ENCODE results near the gene ADAMTS14. TPM values are rescaled to one million over a fixed set of nuclear protein-coding genes. Genes with fewer than 3 reads are reported as not detected.

The ADAMTS14 gene
- total RNA-seq, 1 experiment from 2014 or later, result 0.91 TPM

DNA sequence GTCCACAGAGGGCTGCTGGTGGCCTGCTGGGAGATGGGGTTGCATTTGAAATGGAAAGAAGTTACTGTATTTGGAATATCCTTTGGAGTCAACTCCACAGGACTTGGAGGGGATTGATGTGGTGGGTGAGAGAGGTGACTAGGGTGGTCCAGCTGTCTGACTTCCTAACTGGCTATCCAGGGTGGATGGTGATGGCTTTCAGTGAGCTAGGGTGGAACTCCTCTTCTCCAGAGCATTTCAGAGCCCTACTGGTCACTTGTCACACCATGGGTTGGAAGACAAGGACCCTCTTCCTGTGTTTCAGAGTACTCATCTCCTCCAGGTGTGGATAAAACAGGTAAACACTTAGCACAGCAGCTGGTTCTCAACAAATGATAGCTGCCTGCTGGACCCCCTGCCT lies 3.3 kb upstream of the ADAMTS14 start:
- Histone ChIP-seq H3K27ac (ENCODE audit: low read length) (no peak overlapping the region), H3K79me2 (ENCODE audit: low read length) (no peaks in the 10 kb centered on the region), H3K9ac (ENCODE audit: low read length) (no peak overlapping the region), H3F3A (ENCODE audit: low read length, unreplicated experiment) (no peaks in the 10 kb centered on the region), H3K27me3 (ENCODE audit: low read length) (no peaks in the 10 kb centered on the region), H3K36me3 (ENCODE audit: low read depth, low read length) (no peaks in the 10 kb centered on the region), H3K4me2 (ENCODE audit: low read length) (no peak overlapping the region), H3K9me2 (replicated peaks; ENCODE audit: low read length) (no peaks in the 10 kb centered on the region), H3K4me1 (ENCODE audit: insufficient read depth, low read length) (peaks cover 35% of the 10 kb centered on the region), H2AFZ (ENCODE audit: low read length) (no peak overlapping the region), H3K4me3 (ENCODE audit: low read length) (no peak overlapping the region), H4K20me1 (ENCODE audit: low read length) (no peaks in the 10 kb centered on the region), H3K9me3 (ENCODE audit: low read length) (no peaks in the 10 kb centered on the region)
- intact Hi-C loops (cut with micrococcal nuclease), result no loop called here
- no TSS peak for BruUV-seq (replicated peaks)
- no peak for DNase-seq
- no peak for ATAC-seq
- POLR2A ChIA-PET (ENCODE audit: unreplicated experiment), result no interaction called here
- CTCF ChIA-PET, result interaction anchor here (0.5 kb wide), 1 partner anchor 583 kb away, joined by 4 read pairs; no protein-coding TSS in a partner anchor
- TF ChIP-seq EZH2phosphoT487 (IDR thresholded peaks at IDR 0.05; ENCODE audit: borderline replicate concordance, low read length), result no peak
- TF ChIP-seq EZH2 (IDR thresholded peaks at IDR 0.05; ENCODE audit: low read length, unreplicated experiment), result no peak
- TF ChIP-seq, protein P1, sequence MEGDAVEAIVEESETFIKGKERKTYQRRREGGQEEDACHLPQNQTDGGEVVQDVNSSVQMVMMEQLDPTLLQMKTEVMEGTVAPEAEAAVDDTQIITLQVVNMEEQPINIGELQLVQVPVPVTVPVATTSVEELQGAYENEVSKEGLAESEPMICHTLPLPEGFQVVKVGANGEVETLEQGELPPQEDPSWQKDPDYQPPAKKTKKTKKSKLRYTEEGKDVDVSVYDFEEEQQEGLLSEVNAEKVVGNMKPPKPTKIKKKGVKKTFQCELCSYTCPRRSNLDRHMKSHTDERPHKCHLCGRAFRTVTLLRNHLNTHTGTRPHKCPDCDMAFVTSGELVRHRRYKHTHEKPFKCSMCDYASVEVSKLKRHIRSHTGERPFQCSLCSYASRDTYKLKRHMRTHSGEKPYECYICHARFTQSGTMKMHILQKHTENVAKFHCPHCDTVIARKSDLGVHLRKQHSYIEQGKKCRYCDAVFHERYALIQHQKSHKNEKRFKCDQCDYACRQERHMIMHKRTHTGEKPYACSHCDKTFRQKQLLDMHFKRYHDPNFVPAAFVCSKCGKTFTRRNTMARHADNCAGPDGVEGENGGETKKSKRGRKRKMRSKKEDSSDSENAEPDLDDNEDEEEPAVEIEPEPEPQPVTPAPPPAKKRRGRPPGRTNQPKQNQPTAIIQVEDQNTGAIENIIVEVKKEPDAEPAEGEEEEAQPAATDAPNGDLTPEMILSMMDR (conservative IDR thresholded peaks at IDR 0.05; ENCODE audit: low read depth, low read length), result no peak

DNA sequence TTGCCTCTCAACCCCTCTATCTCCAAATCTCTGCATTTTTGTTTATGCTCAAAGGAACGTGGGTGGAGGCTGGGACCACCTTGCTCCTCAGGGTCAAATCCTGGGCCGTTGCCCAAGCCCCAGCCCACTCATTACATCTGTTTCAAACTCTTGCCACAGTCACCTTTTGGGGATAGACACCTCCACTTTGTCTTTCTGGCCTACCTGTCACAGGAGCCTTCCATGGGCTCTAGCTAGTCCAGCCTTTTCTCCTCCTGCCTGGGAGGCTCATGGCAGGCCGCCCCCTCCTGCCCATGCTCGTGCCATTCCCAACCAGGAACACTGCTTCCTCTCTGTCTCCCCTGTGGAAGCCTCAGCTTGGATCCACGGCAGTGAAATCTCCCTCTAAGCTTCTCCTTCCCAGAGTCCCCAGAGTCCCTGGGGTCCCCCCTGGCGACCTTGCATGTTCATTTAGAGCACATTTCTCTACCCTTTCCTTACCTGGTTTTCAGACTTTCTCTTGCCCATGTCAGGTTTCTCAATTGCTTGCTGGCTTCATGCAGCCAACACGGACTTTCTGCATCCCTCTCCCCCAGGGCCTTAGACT lies 2.5 kb upstream of the ADAMTS14 start:
- no peaks in the 10 kb centered on the region for H3K79me2 ChIP-seq (ENCODE audit: low read length)
- no peaks in the 10 kb centered on the region for H3K9me3 ChIP-seq (ENCODE audit: low read length)
- no peaks in the 10 kb centered on the region for H3F3A ChIP-seq (ENCODE audit: low read length, unreplicated experiment)
- ATAC-seq (no peak), DNase-seq (no peak)
- no peak overlapping the region for H3K4me2 ChIP-seq (ENCODE audit: low read length)
- H4K20me1 ChIP-seq (ENCODE audit: low read length), result no peaks in the 10 kb centered on the region
- intact Hi-C loops (cut with micrococcal nuclease), result no loop called here
- no TSS peak for BruUV-seq (replicated peaks)
- no peak overlapping the region for H3K9ac ChIP-seq (ENCODE audit: low read length)
- ChIA-PET POLR2A (ENCODE audit: unreplicated experiment) (no interaction called here), CTCF (interaction anchor here (0.5 kb wide), 1 partner anchor 583 kb away, joined by 4 read pairs; no protein-coding TSS in a partner anchor)
- peaks cover 34% of the 10 kb centered on the region for H3K4me1 ChIP-seq (ENCODE audit: insufficient read depth, low read length)
- H3K27ac ChIP-seq (ENCODE audit: low read length), result no peak overlapping the region
- no peaks in the 10 kb centered on the region for H3K27me3 ChIP-seq (ENCODE audit: low read length)
- H3K4me3 ChIP-seq (ENCODE audit: low read length), result no peak overlapping the region
- no peak overlapping the region for H2AFZ ChIP-seq (ENCODE audit: low read length)
- TF ChIP-seq EZH2phosphoT487 (IDR thresholded peaks at IDR 0.05; ENCODE audit: borderline replicate concordance, low read length) (no peak), EZH2 (IDR thresholded peaks at IDR 0.05; ENCODE audit: low read length, unreplicated experiment) (no peak)
- TF ChIP-seq, protein P1 (conservative IDR thresholded peaks at IDR 0.05; ENCODE audit: low read depth, low read length), result no peak
- no peaks in the 10 kb centered on the region for H3K9me2 ChIP-seq (replicated peaks; ENCODE audit: low read length)
- H3K36me3 ChIP-seq (ENCODE audit: low read depth, low read length), result no peaks in the 10 kb centered on the region

DNA sequence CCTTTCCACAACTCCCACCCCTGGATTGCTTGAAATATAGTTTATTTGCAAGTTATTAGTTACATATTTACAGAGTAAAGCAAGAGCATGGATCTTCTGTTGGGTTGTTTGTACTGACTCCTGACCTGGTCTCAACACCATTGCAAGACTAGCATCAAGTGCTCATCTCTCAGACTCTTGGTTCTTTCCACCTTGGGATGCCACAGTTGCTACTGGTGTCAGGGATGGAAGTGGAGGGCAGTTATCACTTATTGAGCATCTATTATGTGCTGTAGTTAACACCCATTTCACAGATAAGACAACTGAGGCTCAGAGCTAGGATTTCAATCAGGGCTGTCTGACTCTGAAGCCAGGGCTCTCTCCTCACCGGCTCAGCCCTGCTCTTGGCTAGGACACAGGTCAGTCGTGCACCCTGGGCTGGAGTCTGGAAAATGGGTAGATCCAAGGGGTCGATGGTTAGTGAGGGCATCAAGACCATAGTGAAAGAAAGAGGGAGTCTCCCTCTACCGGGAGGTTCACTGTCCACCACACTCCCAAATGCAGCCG lies 614 bp upstream of the ADAMTS14 start:
- ATAC-seq, result no peak
- H3K9me2 ChIP-seq (replicated peaks; ENCODE audit: low read length), result no peaks in the 10 kb centered on the region
- no peaks in the 10 kb centered on the region for H4K20me1 ChIP-seq (ENCODE audit: low read length)
- intact Hi-C loops (cut with micrococcal nuclease), result no loop called here
- no peaks in the 10 kb centered on the region for H3K9me3 ChIP-seq (ENCODE audit: low read length)
- no peak overlapping the region for H3K27ac ChIP-seq (ENCODE audit: low read length)
- no peak for TF ChIP-seq EZH2 (IDR thresholded peaks at IDR 0.05; ENCODE audit: low read length, unreplicated experiment)
- TF ChIP-seq, protein P1 (conservative IDR thresholded peaks at IDR 0.05; ENCODE audit: low read depth, low read length), result peak; percentile 29; the same call in 1 of the 2 replicates
- H3K4me2 ChIP-seq (ENCODE audit: low read length), result peak overlapping the region; percentile 78
- no peak overlapping the region for H3K9ac ChIP-seq (ENCODE audit: low read length)
- peak overlapping the region; percentile 60 for H3K4me3 ChIP-seq (ENCODE audit: low read length)
- CTCF ChIA-PET, result interaction anchor here (0.7 kb wide), 1 partner anchor 123 kb away, joined by 14 read pairs; no protein-coding TSS in a partner anchor
- no peaks in the 10 kb centered on the region for H3K79me2 ChIP-seq (ENCODE audit: low read length)
- POLR2A ChIA-PET (ENCODE audit: unreplicated experiment), result no interaction called here
- H3K36me3 ChIP-seq (ENCODE audit: low read depth, low read length), result no peaks in the 10 kb centered on the region
- 0 out of 2 replicates have a peak overlapping the region, but pooled peaks have one; percentile 39 for H2AFZ ChIP-seq (ENCODE audit: low read length)
- no TSS peak for BruUV-seq (replicated peaks)
- no peaks in the 10 kb centered on the region for H3F3A ChIP-seq (ENCODE audit: low read length, unreplicated experiment)
- peaks cover 26% of the 10 kb centered on the region for H3K4me1 ChIP-seq (ENCODE audit: insufficient read depth, low read length)
- no peaks in the 10 kb centered on the region for H3K27me3 ChIP-seq (ENCODE audit: low read length)
- no peak for DNase-seq

Measured in PC-3 (cell line).